Neuron (in vitro differentiated cells): ENCODE measurements around the gene CTRB1.
"Not testable (repeated sequence)": the region's sequence is repeated elsewhere in the genome, so short reads cannot be mapped to it uniquely, and the experiment has no call there.

ENCODE experiments used
- H2AFZ ChIP-seq: one replicate; pipeline ENCODE4 v1.6.1; 2013; ENCODE audit warnings: low read depth, mild to moderate bottlenecking, inconsistent platforms, low read length, moderate library complexity
- H3K27me3 ChIP-seq: one replicate; pipeline ENCODE4 v1.6.1; 2013; ENCODE audit warnings: low read length; ENCODE audit not compliant: insufficient read depth
- H3K36me3 ChIP-seq: one replicate; pipeline ENCODE4 v1.6.1; 2013; ENCODE audit warnings: low read length; ENCODE audit not compliant: insufficient read depth
- H3K4me1 ChIP-seq: one replicate; pipeline ENCODE4 v1.6.1; 2013; ENCODE audit warnings: low read length; ENCODE audit not compliant: insufficient read depth
- H3K4me3 ChIP-seq: 2 replicates; pipeline ENCODE4 v1.5.1; 2013; ENCODE audit warnings: mild to moderate bottlenecking, low read length, moderate library complexity
- H3K9me3 ChIP-seq: one replicate; pipeline ENCODE4 v1.6.1; 2013; ENCODE audit warnings: low read length

Gene CTRB1

GRCh38 chr16:75207831-75208230 is 11.0 kb upstream of the CTRB1 start:
- Histone ChIP-seq H3K4me1 (no peaks in the 10 kb centered on the region), H3K36me3 (no peaks in the 10 kb centered on the region), H3K4me3 (no peak overlapping the region), H3K27me3 (no peaks in the 10 kb centered on the region), H3K9me3 (no peaks in the 10 kb centered on the region), H2AFZ (no peak overlapping the region)

GRCh38 chr16:75208242-75208825 is 10.5 kb upstream of the CTRB1 start:
- no peak overlapping the region for H3K4me3 ChIP-seq
- no peaks in the 10 kb centered on the region for H3K9me3 ChIP-seq
- H3K27me3 ChIP-seq = no peaks in the 10 kb centered on the region
- H3K36me3 ChIP-seq = no peaks in the 10 kb centered on the region
- H2AFZ ChIP-seq = no peak overlapping the region
- H3K4me1 ChIP-seq = no peaks in the 10 kb centered on the region

GRCh38 chr16:75208861-75209505 is 9.8 kb upstream of the CTRB1 start:
- Histone ChIP-seq H3K4me3 (no peak overlapping the region), H3K4me1 (no peaks in the 10 kb centered on the region), H3K36me3 (no peaks in the 10 kb centered on the region), H3K9me3 (no peaks in the 10 kb centered on the region), H3K27me3 (no peaks in the 10 kb centered on the region), H2AFZ (no peak overlapping the region)

- H2AFZ ChIP-seq, H3K27me3 ChIP-seq, H3K9me3 ChIP-seq, H3K4me1 ChIP-seq, H3K4me3 ChIP-seq, H3K36me3 ChIP-seq: not testable (repeated sequence)
Measured at GRCh38 chr16:75209514-75209913, 9.3 kb upstream of the CTRB1 start.

GRCh38 chr16:75209944-75210343 is 8.8 kb upstream of the CTRB1 start:
- Histone ChIP-seq H2AFZ (no peak overlapping the region), H3K4me3 (no peak overlapping the region), H3K9me3 (no peaks in the 10 kb centered on the region), H3K36me3 (no peaks in the 10 kb centered on the region), H3K4me1 (no peaks in the 10 kb centered on the region), H3K27me3 (no peaks in the 10 kb centered on the region)

- H3K9me3 ChIP-seq, H3K4me1 ChIP-seq, H3K4me3 ChIP-seq, H3K36me3 ChIP-seq, H2AFZ ChIP-seq, H3K27me3 ChIP-seq: not testable (repeated sequence)
Measured at GRCh38 chr16:75211286-75211685, 7.5 kb upstream of the CTRB1 start.

- H3K27me3 ChIP-seq = no peaks in the 10 kb centered on the region
- H2AFZ ChIP-seq = no peak overlapping the region
- no peaks in the 10 kb centered on the region for H3K36me3 ChIP-seq
- no peaks in the 10 kb centered on the region for H3K9me3 ChIP-seq
- no peaks in the 10 kb centered on the region for H3K4me1 ChIP-seq
- no peak overlapping the region for H3K4me3 ChIP-seq
Measured at GRCh38 chr16:75216127-75216526, 2.7 kb upstream of the CTRB1 start.

GRCh38 chr16:75216576-75216975 is 2.2 kb upstream of the CTRB1 start:
- Histone ChIP-seq H3K4me1 (no peaks in the 10 kb centered on the region), H3K9me3 (no peaks in the 10 kb centered on the region), H3K4me3 (no peak overlapping the region), H2AFZ (no peak overlapping the region), H3K27me3 (no peaks in the 10 kb centered on the region), H3K36me3 (no peaks in the 10 kb centered on the region)

- Histone ChIP-seq H3K36me3 (no peaks in the 10 kb centered on the region), H2AFZ (no peak overlapping the region), H3K27me3 (no peaks in the 10 kb centered on the region), H3K4me1 (no peaks in the 10 kb centered on the region), H3K9me3 (no peaks in the 10 kb centered on the region), H3K4me3 (no peak overlapping the region)
Measured at GRCh38 chr16:75217389-75217851, 1.4 kb upstream of the CTRB1 start.

GRCh38 chr16:75219088-75219487 is 300 bp downstream of the CTRB1 start:
- H3K4me3 ChIP-seq = no peak overlapping the region
- no peaks in the 10 kb centered on the region for H3K9me3 ChIP-seq
- no peak overlapping the region for H2AFZ ChIP-seq
- no peaks in the 10 kb centered on the region for H3K4me1 ChIP-seq
- no peaks in the 10 kb centered on the region for H3K27me3 ChIP-seq
- no peaks in the 10 kb centered on the region for H3K36me3 ChIP-seq

- no peaks in the 10 kb centered on the region for H3K36me3 ChIP-seq
- no peaks in the 10 kb centered on the region for H3K9me3 ChIP-seq
- no peaks in the 10 kb centered on the region for H3K27me3 ChIP-seq
- no peaks in the 10 kb centered on the region for H3K4me1 ChIP-seq
- no peak overlapping the region for H3K4me3 ChIP-seq
- H2AFZ ChIP-seq = no peak overlapping the region
Measured at GRCh38 chr16:75219838-75220237, 1.1 kb downstream of the CTRB1 start.

GRCh38 chr16:75222271-75222783 is 3.5 kb downstream of the CTRB1 start:
- no peaks in the 10 kb centered on the region for H3K4me1 ChIP-seq
- no peak overlapping the region for H2AFZ ChIP-seq
- no peaks in the 10 kb centered on the region for H3K36me3 ChIP-seq
- no peaks in the 10 kb centered on the region for H3K9me3 ChIP-seq
- no peaks in the 10 kb centered on the region for H3K27me3 ChIP-seq
- H3K4me3 ChIP-seq = no peak overlapping the region

- H3K36me3 ChIP-seq, H2AFZ ChIP-seq, H3K9me3 ChIP-seq, H3K4me1 ChIP-seq, H3K4me3 ChIP-seq, H3K27me3 ChIP-seq: not testable (repeated sequence)
Measured at GRCh38 chr16:75223129-75223528, 4.3 kb downstream of the CTRB1 start.
